CD4-positive, alpha-beta memory T cell (primary cell): ENCODE data around the gene PARVG. TPM values are rescaled to one million over a fixed set of nuclear protein-coding genes. Genes with fewer than 3 reads are reported as not detected.

Experiments used
- CTCF ChIA-PET: fragments of 350-600 bp; sonication (Branson Sonifier 250); formaldehyde crosslinking; loops from one replicate; lab custom pipeline; 2021; ENCODE audit warnings: inconsistent platforms; ENCODE audit not compliant: partially characterized antibody; lab: Charles Lee
- POLR2A ChIA-PET: fragments of 350-600 bp; sonication (Branson Sonifier 250); formaldehyde crosslinking; loops from one replicate; lab custom pipeline; 2021; ENCODE audit not compliant: partially characterized antibody; lab: Charles Lee
- DNase-seq, 5 donors: peaks; one replicate each; pipeline versions ENCODE4 v3.0.0 to v3.0.0-alpha.2; 2020 to 2022; ENCODE audit warnings: mixed read lengths in 1 of 5
- H3K27ac ChIP-seq: one replicate; pipeline ENCODE4 v1.7.0; 2013; ENCODE audit warnings: low read depth, low read length
- H3K27me3 ChIP-seq: 2 replicates; pipeline ENCODE4 v1.7.0; 2013; ENCODE audit warnings: mild to moderate bottlenecking, low read length, moderate library complexity; ENCODE audit not compliant: insufficient read depth
- H3K36me3 ChIP-seq: 2 replicates; pipeline ENCODE4 v1.7.0; 2013; ENCODE audit warnings: mild to moderate bottlenecking, low read length, moderate library complexity; ENCODE audit not compliant: insufficient read depth
- H3K4me1 ChIP-seq: 2 replicates; pipeline ENCODE4 v1.7.0; 2013; ENCODE audit warnings: mild to moderate bottlenecking, low read length, moderate library complexity; ENCODE audit not compliant: insufficient read depth
- H3K4me3 ChIP-seq, 2 donors: one replicate each; pipeline ENCODE4 v1.7.0; 2013; ENCODE audit warnings: low read length in 2 of 2, mild to moderate bottlenecking in 1 of 2
- H3K9me3 ChIP-seq, 2 donors: one replicate each; pipeline ENCODE4 v1.7.0; 2013; ENCODE audit warnings: low read length in 2 of 2, control low read depth in 1 of 2; ENCODE audit not compliant: control insufficient read depth in 1 of 2
- H3K27ac Mint-ChIP-seq, 7 donors: one replicate each; pipeline ENCODE4 v1.8.0; 2020 to 2021; ENCODE audit warnings: mixed read lengths in 7 of 7, mild to moderate bottlenecking in 6 of 7, inconsistent platforms in 3 of 7, moderate library complexity in 3 of 7
- H3K27me3 Mint-ChIP-seq, 2 donors: one replicate each; pipeline ENCODE4 v1.8.0; 2020 to 2021; ENCODE audit warnings: mixed read lengths in 2 of 2
- H3K36me3 Mint-ChIP-seq, 2 donors: one replicate each; pipeline ENCODE4 v1.8.0; 2020 to 2021; ENCODE audit warnings: mixed read lengths in 2 of 2, inconsistent platforms in 1 of 2, mild to moderate bottlenecking in 1 of 2
- H3K4me1 Mint-ChIP-seq, 4 donors: one replicate each; pipeline ENCODE4 v1.8.0; 2020 to 2021; ENCODE audit warnings: mixed read lengths in 4 of 4, mild to moderate bottlenecking in 1 of 4
- H3K4me3 Mint-ChIP-seq, 8 donors: one replicate each; pipeline ENCODE4 v1.8.0; 2020 to 2021; ENCODE audit warnings: mixed read lengths in 8 of 8, mild to moderate bottlenecking in 7 of 8, moderate library complexity in 6 of 8, inconsistent platforms in 3 of 8
- H3K9me3 Mint-ChIP-seq, 8 donors: one replicate each; pipeline ENCODE4 v1.8.0; 2020 to 2021; ENCODE audit warnings: mixed read lengths in 8 of 8, mild to moderate bottlenecking in 5 of 8, inconsistent platforms in 3 of 8, moderate library complexity in 1 of 8
- intact Hi-C: fragments of 100-400 bp; cut with micrococcal nuclease; formaldehyde crosslinking; loops from one replicate; pipeline ENCODE4 v1.15.1; 2023
- polyA plus RNA-seq, 2 donors: library from polyadenylated mRNA; unstranded; fragments of 300-500 nt; fragmentation: Illumina TruSeq; gene quantifications; one replicate each; pipeline ENCODE4 v1.2.3, GENCODE V29; 2021
- total RNA-seq, 2 experiments: library from RNA; stranded (reverse); gene quantifications; one replicate each; pipeline ENCODE4 v1.2.3, GENCODE V29; 2021

The PARVG gene
- total and polyA plus RNA-seq, 4 experiments from 2014 or later: 39.6 to 194 (median 122) TPM

GRCh38 chr22:44247346-44247745 is 66.6 kb downstream of the PARVG start:
- POLR2A ChIA-PET: no interaction called here
- CTCF ChIA-PET: no interaction called here
- Histone ChIP-seq H3K36me3 (no peaks in the 10 kb centered on the region), H3K27me3 (peaks cover 6% of the 10 kb centered on the region), H3K4me1 (no peaks in the 10 kb centered on the region), H3K4me3 (no peak overlapping the region), H3K9me3 (peaks cover 0 to 3% of the 10 kb centered on the region in 2 donors), H3K27ac (no peak overlapping the region)
- H3K27me3 Mint-ChIP-seq: peaks cover 17 to 23% of the 10 kb centered on the region in 2 donors
- H3K9me3 Mint-ChIP-seq: peaks cover 5 to 21% (median 17%) of the 10 kb centered on the region in 8 donors
- H3K27ac Mint-ChIP-seq: no peak overlapping the region
- H3K36me3 Mint-ChIP-seq: peaks cover 0 to 4% of the 10 kb centered on the region in 2 donors
- intact Hi-C loops: no loop called here
- H3K4me1 Mint-ChIP-seq: no peaks in the 10 kb centered on the region
- DNase-seq: no peak
- no peak overlapping the region for H3K4me3 Mint-ChIP-seq

GRCh38 chr22:44247923-44248892 is 67.5 kb downstream of the PARVG start:
- intact Hi-C loops: no loop called here
- POLR2A ChIA-PET: no interaction called here
- H3K4me1 ChIP-seq: no peaks in the 10 kb centered on the region

GRCh38 chr22:44248926-44249325 is 68.2 kb downstream of the PARVG start:
- no peak for DNase-seq
- H3K27ac ChIP-seq: no peak overlapping the region
- no peaks in the 10 kb centered on the region for H3K36me3 ChIP-seq
- H3K4me3 ChIP-seq: no peak overlapping the region
- peaks cover 16 to 21% of the 10 kb centered on the region in 2 donors for H3K27me3 Mint-ChIP-seq
- peaks cover 4% of the 10 kb centered on the region for H3K27me3 ChIP-seq
- no peaks in the 10 kb centered on the region for H3K4me1 ChIP-seq
- CTCF ChIA-PET: interaction anchor here (1.4 kb wide), 1 partner anchor 11 kb away, joined by 4 read pairs; no protein-coding TSS in a partner anchor
- H3K27ac Mint-ChIP-seq: no peak overlapping the region
- POLR2A ChIA-PET: no interaction called here
- no peak overlapping the region for H3K4me3 Mint-ChIP-seq
- intact Hi-C loops: no loop called here
- peaks cover 0 to 3% of the 10 kb centered on the region in 2 donors for H3K9me3 ChIP-seq
- no peaks in the 10 kb centered on the region for H3K4me1 Mint-ChIP-seq
- H3K9me3 Mint-ChIP-seq: peaks cover 5 to 24% (median 17%) of the 10 kb centered on the region in 8 donors
- H3K36me3 Mint-ChIP-seq: peaks cover 0 to 4% of the 10 kb centered on the region in 2 donors

More at GRCh38 chr22:44247923-44248892, 67.5 kb downstream of the PARVG start:
- H3K27me3 ChIP-seq: peaks cover 6% of the 10 kb centered on the region
- no peak overlapping the region for H3K4me3 ChIP-seq
- no peak overlapping the region for H3K27ac ChIP-seq
- no peaks in the 10 kb centered on the region for H3K36me3 ChIP-seq
- H3K36me3 Mint-ChIP-seq: peaks cover 0 to 4% of the 10 kb centered on the region in 2 donors
- no peak overlapping the region for H3K27ac Mint-ChIP-seq
- no peak overlapping the region for H3K4me3 Mint-ChIP-seq
- CTCF ChIA-PET: interaction anchor here (1.4 kb wide), 1 partner anchor 12 kb away, joined by 4 read pairs; no protein-coding TSS in a partner anchor
- peaks cover 5 to 24% (median 17%) of the 10 kb centered on the region in 8 donors for H3K9me3 Mint-ChIP-seq
- no peak for DNase-seq
- H3K27me3 Mint-ChIP-seq: peaks cover 16 to 22% of the 10 kb centered on the region in 2 donors
- no peaks in the 10 kb centered on the region for H3K4me1 Mint-ChIP-seq
- peaks cover 0 to 3% of the 10 kb centered on the region in 2 donors for H3K9me3 ChIP-seq

GRCh38 chr22:44249376-44250147 is 68.8 kb downstream of the PARVG start:
- H3K27ac Mint-ChIP-seq: no peak overlapping the region
- intact Hi-C loops: no loop called here

GRCh38 chr22:44254811-44255210 is 74.1 kb downstream of the PARVG start:
- Mint-ChIP-seq H3K4me3 (no peak overlapping the region), H3K27ac (no peak overlapping the region), H3K9me3 (peaks cover 3 to 16% (median 9%) of the 10 kb centered on the region in 8 donors), H3K4me1 (peaks cover 0 to 4% (median 0%) of the 10 kb centered on the region in 4 donors), H3K27me3 (peaks cover 3 to 13% of the 10 kb centered on the region in 2 donors), H3K36me3 (no peaks in the 10 kb centered on the region)
- Histone ChIP-seq H3K4me1 (no peaks in the 10 kb centered on the region), H3K27ac (no peak overlapping the region), H3K4me3 (no peak overlapping the region), H3K9me3 (no peaks in the 10 kb centered on the region), H3K36me3 (no peaks in the 10 kb centered on the region), H3K27me3 (no peaks in the 10 kb centered on the region)
- intact Hi-C loops: no loop called here
- CTCF ChIA-PET: no interaction called here
- no peak for DNase-seq
- POLR2A ChIA-PET: no interaction called here

More at GRCh38 chr22:44249376-44250147, 68.8 kb downstream of the PARVG start:
- POLR2A ChIA-PET: no interaction called here
- Histone ChIP-seq H3K4me3 (no peak overlapping the region), H3K27ac (no peak overlapping the region), H3K27me3 (no peaks in the 10 kb centered on the region), H3K9me3 (peaks cover 0 to 3% of the 10 kb centered on the region in 2 donors), H3K4me1 (no peaks in the 10 kb centered on the region), H3K36me3 (no peaks in the 10 kb centered on the region)
- Mint-ChIP-seq H3K36me3 (peaks cover 0 to 4% of the 10 kb centered on the region in 2 donors), H3K27me3 (peaks cover 13 to 15% of the 10 kb centered on the region in 2 donors), H3K4me1 (no peaks in the 10 kb centered on the region), H3K4me3 (no peak overlapping the region), H3K9me3 (peaks cover 5 to 24% (median 17%) of the 10 kb centered on the region in 8 donors)
- CTCF ChIA-PET: no interaction called here
- no peak for DNase-seq

- Histone ChIP-seq H3K36me3 (no peaks in the 10 kb centered on the region), H3K4me1 (no peaks in the 10 kb centered on the region), H3K27ac (no peak overlapping the region), H3K27me3 (no peaks in the 10 kb centered on the region), H3K4me3 (no peak overlapping the region), H3K9me3 (no peaks in the 10 kb centered on the region)
- ChIA-PET POLR2A (no interaction called here), CTCF (no interaction called here)
- intact Hi-C loops: no loop called here
- no peak overlapping the region for H3K27ac Mint-ChIP-seq
- no peaks in the 10 kb centered on the region for H3K36me3 Mint-ChIP-seq
- no peak for DNase-seq
- H3K27me3 Mint-ChIP-seq: peaks cover 2 to 12% of the 10 kb centered on the region in 2 donors
- peaks cover 0 to 3% (median 0%) of the 10 kb centered on the region in 8 donors for H3K9me3 Mint-ChIP-seq
- H3K4me1 Mint-ChIP-seq: peaks cover 0 to 4% (median 0%) of the 10 kb centered on the region in 4 donors
- no peak overlapping the region for H3K4me3 Mint-ChIP-seq
These were observed 75.4 kb downstream of the PARVG start for GRCh38 chr22:44256085-44256484.
